Adrenal gland (tissue), 5 donors: ENCODE measurements around the gene SERGEF.

Source experiments
- CTCF ChIP-seq, 6 experiments: fragments of 450-650 bp in 4 of 6; fragments of 200-600 bp in 2 of 6; sonication (generic) in 1 of 6; IDR thresholded peaks; 1 replicate in 5 of 6; 2 replicates in 1 of 6; pipeline versions ENCODE4 v1.5.1 to v1.8.0; 2016 to 2021; ENCODE audit warnings: antibody characterized with exemption in 6 of 6, mild to moderate bottlenecking in 2 of 6, moderate library complexity in 1 of 6
- POLR2A ChIP-seq, 2 donors: fragments of 450-650 bp; IDR thresholded peaks; one replicate each; pipeline ENCODE4 v1.6.1; 2017; ENCODE audit warnings: antibody characterized with exemption in 2 of 2, mild to moderate bottlenecking in 2 of 2, moderate library complexity in 1 of 2
- donor health status: DM: no; HTN: no; CAD: no.

GRCh38 chr11:17922416-17922788, 90.4 kb downstream of the SERGEF start:
- TF ChIP-seq CTCF (IDR thresholded peaks at IDR 0.05) = no peak
- TF ChIP-seq POLR2A (IDR thresholded peaks at IDR 0.05) = no peak
